ENCODE data around the gene AOAH. TPM values are rescaled to one million over a fixed set of nuclear protein-coding genes. Genes with fewer than 3 reads are reported as not detected.

AOAH gene
- total and polyA plus RNA-seq, 2 of the 4 experiments (the other 2 are of a cell fraction) = not detected

- no peak for ATAC-seq (ENCODE audit: low read depth)
Measured at GRCh38 chr7:36686499-36686898, 37.8 kb downstream of the AOAH start.

More at GRCh38 chr7:36686499-36686898, 37.8 kb downstream of the AOAH start:
- TF ChIP-seq, protein P1, sequence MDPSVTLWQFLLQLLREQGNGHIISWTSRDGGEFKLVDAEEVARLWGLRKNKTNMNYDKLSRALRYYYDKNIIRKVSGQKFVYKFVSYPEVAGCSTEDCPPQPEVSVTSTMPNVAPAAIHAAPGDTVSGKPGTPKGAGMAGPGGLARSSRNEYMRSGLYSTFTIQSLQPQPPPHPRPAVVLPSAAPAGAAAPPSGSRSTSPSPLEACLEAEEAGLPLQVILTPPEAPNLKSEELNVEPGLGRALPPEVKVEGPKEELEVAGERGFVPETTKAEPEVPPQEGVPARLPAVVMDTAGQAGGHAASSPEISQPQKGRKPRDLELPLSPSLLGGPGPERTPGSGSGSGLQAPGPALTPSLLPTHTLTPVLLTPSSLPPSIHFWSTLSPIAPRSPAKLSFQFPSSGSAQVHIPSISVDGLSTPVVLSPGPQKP (IDR thresholded peaks at IDR 0.05; ENCODE audit: borderline replicate concordance, low read depth, low read length) = no peak
- no peak for TF ChIP-seq MXI1 (IDR thresholded peaks at IDR 0.05; ENCODE audit: borderline replicate concordance, low read depth, low read length)
- H3K27me3 ChIP-seq (ENCODE audit: control insufficient read depth, insufficient read depth, low read length) = peaks cover 2% of the 10 kb centered on the region; the same call in 1 of the 2 replicates
- no peak overlapping the region for H4K5ac ChIP-seq (ENCODE audit: low read depth, low read length)
- intact Hi-C loops (cut with micrococcal nuclease) = loop anchor here (5.0 kb wide), 1 partner anchor 176 kb away; no protein-coding TSS in a partner anchor
- H2BK20ac ChIP-seq (ENCODE audit: low read depth, low read length) = no peak overlapping the region
- BruUV-seq (replicated peaks) = no TSS peak
- no peak overlapping the region for H4K8ac ChIP-seq (ENCODE audit: low read depth in 2 of 2, low read length in 2 of 2)
- no peak overlapping the region for H2AK9ac ChIP-seq (replicated peaks; ENCODE audit: low read depth, low read length, poor library complexity)
- H3K9me1 ChIP-seq (ENCODE audit: insufficient read depth, low read length) = no peaks in the 10 kb centered on the region
- H3K4me3 ChIP-seq (ENCODE audit: insufficient read depth, low read depth, low read length) = no peak overlapping the region
- ChIA-PET POLR2A (ENCODE audit: unreplicated experiment) (no interaction called here), CTCF (no interaction called here)
- H3K27ac ChIP-seq (ENCODE audit: insufficient read depth, low read length) = no peak overlapping the region
- H3K36me3 ChIP-seq (ENCODE audit: control insufficient read depth, insufficient read depth, low read length) = no peaks in the 10 kb centered on the region
- H2AK5ac ChIP-seq (ENCODE audit: low read depth, low read length) = no peak overlapping the region
- DNase-seq = peak; percentile 41
- no peaks in the 10 kb centered on the region for H3K4me1 ChIP-seq (ENCODE audit: control insufficient read depth, insufficient read depth, low read length)
- no peak overlapping the region for H3K4me2 ChIP-seq (ENCODE audit: low read depth, low read length)
- no peak overlapping the region for H2AFZ ChIP-seq (replicated peaks; ENCODE audit: low read length, poor library complexity)
- H3K79me1 ChIP-seq (ENCODE audit: low read depth in 1 of 2, low read length in 2 of 2) = no peaks in the 10 kb centered on the region
- H3K23ac ChIP-seq (ENCODE audit: low read depth, low read length) = no peak overlapping the region
- in situ Hi-C loops (cut with MboI; ENCODE audit: low sequenced_read_pairs) = loop anchor here (25.0 kb wide), 1 partner anchor 501 kb away; no protein-coding TSS in a partner anchor
- no peak overlapping the region for H3K18ac ChIP-seq (ENCODE audit: low read depth, low read length)
- no peak overlapping the region for H3K9ac ChIP-seq (ENCODE audit: low read depth, low read length)
- no peak overlapping the region for H2BK120ac ChIP-seq (ENCODE audit: low read depth, low read length)
- H3K4ac ChIP-seq (ENCODE audit: low read depth, low read length) = no peak overlapping the region
- H4K20me1 ChIP-seq (ENCODE audit: insufficient read depth, low read length) = no peaks in the 10 kb centered on the region
- H2BK15ac ChIP-seq (ENCODE audit: low read depth, low read length) = no peak overlapping the region
- WGBS, 2 experiments (ENCODE audit: extremely low coverage in 2 of 2, insufficient read length in 1 of 2) = no CpG with 5 or more reads among the region's 5 CpGs
- dilution Hi-C loops (cut with HindIII; ENCODE audit: low sequenced_read_pairs, unreplicated experiment) = no loop called here
- H3K9me3 ChIP-seq (ENCODE audit: control insufficient read depth, insufficient read depth, low read length) = no peaks in the 10 kb centered on the region
- H2BK5ac ChIP-seq (ENCODE audit: low read depth, low read length, poor library complexity, severe bottlenecking) = no peak overlapping the region
- H3K56ac ChIP-seq (ENCODE audit: extremely low read depth, insufficient read depth, low read length) = no peak overlapping the region
- H3K14ac ChIP-seq (replicated peaks; ENCODE audit: low read depth, low read length) = no peak overlapping the region
- H4K91ac ChIP-seq (ENCODE audit: insufficient read depth, low read depth, low read length) = no peak overlapping the region

All from IMR-90 (cell line).